HepG2 (cell line): ENCODE measurements around the gene PRDM10. TPM values are rescaled to one million over a fixed set of nuclear protein-coding genes. Genes with fewer than 3 reads are reported as not detected.

Experiments
- ATAC-seq: fragments of 200-7000 bp; cut with Tn5 transposase; 3 replicates; pipeline ENCODE4 v1.9.1; 2020; ENCODE audit warnings: mild to moderate bottlenecking, moderate library complexity
- BruUV-seq: library from RNA; stranded (reverse); fragments of 400-500 nt; replicated peaks from 2 replicates; lab custom pipeline; 2021; lab: Mats Ljungman, UMichigan
- CTCF ChIA-PET: fragments of 300-600 bp; formaldehyde crosslinking; extraction: SDS; loops from one replicate; lab custom pipeline; 2021; ENCODE audit warnings: low total read pairs, inconsistent platforms, low intra/inter-chr PET ratio; lab: Yijun Ruan, JAX
- POLR2A ChIA-PET: fragments of 350-600 bp; sonication (Branson Sonifier 250); formaldehyde crosslinking; loops from one replicate; lab custom pipeline; 2020; ENCODE audit warnings: antibody characterized with exemption, inconsistent platforms; lab: Yijun Ruan, JAX
- DNase-seq: peaks from one replicate; pipeline ENCODE4 v3.0.0-alpha.2; 2015; ENCODE audit warnings: low spot score
- FAIRE-seq: peaks from 3 replicates; lab custom pipeline; 2011; peaks lifted over from hg19 to GRCh38; lab: Jason Lieb, UNC
- H2AFZ ChIP-seq: one replicate; pipeline ENCODE4 v1.6.1; 2011; ENCODE audit warnings: low read length, inconsistent platforms
- H3K27ac ChIP-seq: fragments of 300-600 bp; 3 replicates; pipeline ENCODE4 v1.8.0; 2011; ENCODE audit warnings: mixed run types, mild to moderate bottlenecking, mixed read lengths, low read length, inconsistent platforms; ENCODE audit not compliant: insufficient read depth; ENCODE audit errors: extremely low read length
- H3K27me3 ChIP-seq, 2 experiments: fragments of 200-600 bp in 1 of 2; 2 replicates in 1 of 2; 3 replicates in 1 of 2; pipeline versions ENCODE4 v1.6.0 to v1.8.0; 2011; ENCODE audit warnings: low read length in 2 of 2, mild to moderate bottlenecking in 2 of 2, moderate library complexity in 2 of 2, inconsistent platforms in 1 of 2; ENCODE audit not compliant: insufficient read depth in 2 of 2, control insufficient read depth in 1 of 2
- H3K36me3 ChIP-seq, 2 experiments: fragments of 200-600 bp in 1 of 2; replicated peaks in 1 of 2; 2 replicates in 1 of 2; 3 replicates in 1 of 2; pipeline versions ENCODE4 v1.5.1 to v1.8.0; 2011; ENCODE audit warnings: low read length in 2 of 2, inconsistent platforms in 1 of 2; ENCODE audit not compliant: insufficient read depth in 2 of 2, control insufficient read depth in 1 of 2
- H3K4me1 ChIP-seq: 2 replicates; pipeline ENCODE4 v1.5.1; 2012; ENCODE audit warnings: low read length, inconsistent platforms; ENCODE audit not compliant: insufficient read depth
- H3K4me2 ChIP-seq: 2 replicates; pipeline ENCODE4 v1.6.0; 2011; ENCODE audit warnings: low read depth, low read length, inconsistent platforms
- H3K4me3 ChIP-seq, 3 experiments: fragments of 200-600 bp in 1 of 3; sonication (generic), shearing (Covaris generic) in 1 of 3; replicated peaks in 1 of 3; 2 replicates each; pipeline ENCODE4 v1.5.1; 2011 to 2016; ENCODE audit warnings: low read length in 3 of 3, inconsistent platforms in 2 of 3, low read depth in 2 of 3, mild to moderate bottlenecking in 2 of 3, control low read depth in 1 of 3, mixed read lengths in 1 of 3; ENCODE audit not compliant: insufficient read depth in 1 of 3
- H3K79me2 ChIP-seq: one replicate; pipeline ENCODE4 v1.6.1; 2011; ENCODE audit warnings: low read length, inconsistent platforms; ENCODE audit not compliant: insufficient read depth
- H3K9ac ChIP-seq: 2 replicates; pipeline ENCODE4 v1.6.0; 2011; ENCODE audit warnings: mild to moderate bottlenecking, low read depth, low read length, inconsistent platforms; ENCODE audit not compliant: insufficient read depth
- H3K9me3 ChIP-seq: 2 replicates; pipeline ENCODE4 v1.5.1; 2012; ENCODE audit warnings: mild to moderate bottlenecking, low read length
- H4K20me1 ChIP-seq: 2 replicates; pipeline ENCODE4 v1.6.0; 2011; ENCODE audit warnings: inconsistent platforms, mild to moderate bottlenecking, low read length, moderate library complexity; ENCODE audit not compliant: insufficient read depth
- BCL6 ChIP-seq: IDR thresholded peaks from 2 replicates; pipeline ENCODE4 v1.6.1; 2016; ENCODE audit warnings: missing genetic modification reagents, missing compliant biosample characterization
- BORCS8-MEF2B ChIP-seq: sonication (generic); formaldehyde crosslinking; IDR thresholded peaks from 2 replicates; pipeline ENCODE4 v1.8.0; 2022; ENCODE audit warnings: mild to moderate bottlenecking, missing genetic modification reagents
- IRF9 ChIP-seq: sonication (generic); formaldehyde crosslinking; IDR thresholded peaks from 2 replicates; pipeline ENCODE4 v1.8.0; 2022; ENCODE audit warnings: missing genetic modification reagents, mild to moderate bottlenecking, borderline replicate concordance
- JUND ChIP-seq: sonication (generic); formaldehyde crosslinking; IDR thresholded peaks from 2 replicates; pipeline ENCODE4 v1.8.0; 2022; ENCODE audit warnings: mild to moderate bottlenecking, missing genetic modification reagents
- MIXL1 ChIP-seq: IDR thresholded peaks from 2 replicates; pipeline ENCODE4 v1.6.1; 2016
- MNT ChIP-seq: fragments of 450-650 bp; IDR thresholded peaks from 2 replicates; pipeline ENCODE4 v1.6.1; 2016
- ZFP62 ChIP-seq: sonication (generic); formaldehyde crosslinking; IDR thresholded peaks from 2 replicates; pipeline ENCODE4 v1.4.0; 2020; ENCODE audit warnings: missing genetic modification reagents
- ZNF207 ChIP-seq: fragments of 450-650 bp; IDR thresholded peaks from 2 replicates; pipeline ENCODE4 v1.6.1; 2016; ENCODE audit warnings: antibody characterized with exemption, borderline replicate concordance
- ZNF772 ChIP-seq: sonication (generic); formaldehyde crosslinking; IDR thresholded peaks from 2 replicates; pipeline ENCODE4 v1.5.0; 2020; ENCODE audit warnings: mild to moderate bottlenecking, missing genetic modification reagents
- WGBS: methylation state at CpG from one replicate; pipeline ENCODE4 v1.1.6; 2017; ENCODE audit warnings: low lambda C conversion rate; 5-methylcytosine and 5-hydroxymethylcytosine counted together
- in situ Hi-C: cut with HindIII; loops from 2 replicates; pipeline ENCODE4 v1.10.0; 2017; ENCODE audit warnings: low pct_unique_long_range_greater_than_20kb; ENCODE audit not compliant: extremely low pct_ligation_motif_present
- intact Hi-C: fragments of 100-400 bp; cut with micrococcal nuclease; formaldehyde crosslinking; loops from one replicate; pipeline ENCODE4 v1.10.0; 2022; ENCODE audit not compliant: unreplicated experiment
- polyA plus RNA-seq, 8 experiments: library from polyadenylated mRNA; depleted of rRNA in 3 of 8; stranded (reverse) in 7 of 8; unstranded in 1 of 8; fragments of >200 nt; fragmentation: Illumina TruSeq in 4 of 8; extraction: Trizol in 4 of 8; gene quantifications; 2 replicates each; pipeline versions ENCODE4 v1.2.1 to v1.2.3, GENCODE V29; 2011 to 2016; ENCODE audit warnings: low read depth in 4 of 8, missing spikeins in 1 of 8, mixed read lengths in 1 of 8; ENCODE audit not compliant: insufficient read depth in 1 of 8
- total RNA-seq, 5 experiments: library from RNA; depleted of rRNA; stranded (reverse); fragments of >200 nt; fragmentation: Illumina TruSeq; extraction: Trizol; gene quantifications; 2 replicates each; pipeline ENCODE4 v1.2.3, GENCODE V29; 2016; ENCODE audit warnings: low read depth in 1 of 5

The PRDM10 gene
- total and polyA plus RNA-seq, 2 of the 13 experiments (the other 11 are each of a cell fraction or from before 2014, with no cell fraction given), result 5.7 to 5.8 TPM

- CTCF ChIA-PET, result no interaction called here
- POLR2A ChIA-PET, result interaction anchor here (1.4 kb wide), 1 partner anchor 16 kb away, joined by 5 read pairs; the partner anchor contains the start of gene PRDM10
- intact Hi-C loops, result no loop called here
- Histone ChIP-seq H3K4me3 (no peak overlapping the region), H3K79me2 (peaks cover 4% of the 10 kb centered on the region), H3K9ac (no peak overlapping the region), H2AFZ (no peak overlapping the region), H3K9me3 (no peaks in the 10 kb centered on the region), H3K27ac (no peak overlapping the region), H3K4me1 (peaks cover 11% of the 10 kb centered on the region), H3K4me2 (no peak overlapping the region), H4K20me1 (no peaks in the 10 kb centered on the region), H3K27me3 (no peaks in the 10 kb centered on the region; a peak in 1 of 5 replicates), H3K36me3 (peaks cover 0 to 3% of the 10 kb centered on the region in 2 experiments; a peak in 2 of 5 replicates)
- in situ Hi-C loops, result no loop called here
- WGBS, result 84% methylated on average over 3 of the region's 3 CpGs
- BruUV-seq, result no TSS peak
- ATAC-seq (peak; percentile 40), DNase-seq (no peak), FAIRE-seq (no peak)
- TF ChIP-seq IRF9 (CRISPR knock-in tag), result no peak
- no peak for TF ChIP-seq JUND (CRISPR knock-in tag)
- TF ChIP-seq ZFP62, result no peak
Observed at GRCh38 chr11:129985823-129986222, 16.8 kb downstream of the PRDM10 start.

- intact Hi-C loops (no loop called here), in situ Hi-C loops (no loop called here)
- FAIRE-seq (no peak), DNase-seq (no peak), ATAC-seq (no peak)
- ChIA-PET CTCF (no interaction called here), POLR2A (no interaction called here)
- H3K4me1 ChIP-seq, result peaks cover 12% of the 10 kb centered on the region
- no peak overlapping the region for H3K9ac ChIP-seq
- no peak overlapping the region for H2AFZ ChIP-seq
- H3K4me2 ChIP-seq, result no peak overlapping the region
- H3K36me3 ChIP-seq, result peaks cover 0 to 3% of the 10 kb centered on the region in 2 experiments; a peak in 2 of 5 replicates
- no TSS peak for BruUV-seq
- H3K79me2 ChIP-seq, result peaks cover 3% of the 10 kb centered on the region
- H3K4me3 ChIP-seq, result no peak overlapping the region
- no peaks in the 10 kb centered on the region for H3K9me3 ChIP-seq
- no peaks in the 10 kb centered on the region for H3K27me3 ChIP-seq
- WGBS, result 86% methylated on average over 7 of the region's 8 CpGs
- no peaks in the 10 kb centered on the region for H4K20me1 ChIP-seq
- H3K27ac ChIP-seq, result no peak overlapping the region
- no peak for TF ChIP-seq ZNF772 (CRISPR knock-in tag)
- TF ChIP-seq ZNF207, result no peak
- TF ChIP-seq BCL6 (CRISPR knock-in tag), result no peak
- no peak for TF ChIP-seq MIXL1 (CRISPR knock-in tag)
- no peak for TF ChIP-seq MNT
- no peak for TF ChIP-seq BORCS8-MEF2B
Observed at GRCh38 chr11:129980086-129980485, 22.5 kb downstream of the PRDM10 start.
